HG03378 (cell line): Measurements from ENCODE around the gene FGFBP3.

Experiments
- ATAC-seq: cut with Tn5 transposase; IDR thresholded peaks from one replicate; pipeline ENCODE4 v1.9.1; 2021; ENCODE audit warnings: mild to moderate bottlenecking, moderate library complexity; ENCODE audit not compliant: unreplicated experiment

Gene FGFBP3

DNA sequence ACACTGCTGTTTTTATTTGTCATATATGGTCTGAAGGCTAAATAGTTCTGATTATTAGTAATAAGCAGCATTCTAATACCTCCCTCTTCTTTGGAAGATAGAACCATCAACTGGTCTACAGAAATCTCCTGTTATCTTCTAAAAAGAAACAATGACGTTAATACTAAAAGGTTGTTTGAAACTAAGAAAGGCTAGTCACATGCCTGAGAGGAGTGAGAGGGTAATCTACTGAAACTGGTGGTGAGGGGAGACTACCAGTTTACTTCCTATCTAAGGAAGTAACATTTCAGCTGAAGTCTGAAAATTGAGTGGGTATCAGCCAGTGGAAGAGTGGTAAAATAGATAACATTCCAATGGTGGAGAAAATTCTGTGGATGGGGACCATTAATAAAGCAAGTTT lies 48.4 kb downstream of the FGFBP3 start:
- no peak for ATAC-seq

- ATAC-seq = no peak
Observed at GRCh38 chr10:91856637-91857036, 52.6 kb downstream of the FGFBP3 start.
